GM12892 (cell line): ENCODE measurements around the gene EHD2.

ENCODE experiments used
- POLR2A ChIP-seq: IDR thresholded peaks from 2 replicates; pipeline ENCODE4 v1.6.1; 2011; ENCODE audit warnings: low read depth, low read length, control low read depth
- POLR2AphosphoS5 ChIP-seq: IDR thresholded peaks from 2 replicates; pipeline ENCODE4 v1.6.1; 2011; ENCODE audit warnings: low read depth, low read length, control low read depth

GRCh38 chr19:47691090-47691489 is 22.1 kb upstream of the EHD2 start:
- TF ChIP-seq POLR2A, result no peak
- no peak for TF ChIP-seq POLR2AphosphoS5
